ENCODE measurements around the gene ADPRS.

ADPRS gene

DNA sequence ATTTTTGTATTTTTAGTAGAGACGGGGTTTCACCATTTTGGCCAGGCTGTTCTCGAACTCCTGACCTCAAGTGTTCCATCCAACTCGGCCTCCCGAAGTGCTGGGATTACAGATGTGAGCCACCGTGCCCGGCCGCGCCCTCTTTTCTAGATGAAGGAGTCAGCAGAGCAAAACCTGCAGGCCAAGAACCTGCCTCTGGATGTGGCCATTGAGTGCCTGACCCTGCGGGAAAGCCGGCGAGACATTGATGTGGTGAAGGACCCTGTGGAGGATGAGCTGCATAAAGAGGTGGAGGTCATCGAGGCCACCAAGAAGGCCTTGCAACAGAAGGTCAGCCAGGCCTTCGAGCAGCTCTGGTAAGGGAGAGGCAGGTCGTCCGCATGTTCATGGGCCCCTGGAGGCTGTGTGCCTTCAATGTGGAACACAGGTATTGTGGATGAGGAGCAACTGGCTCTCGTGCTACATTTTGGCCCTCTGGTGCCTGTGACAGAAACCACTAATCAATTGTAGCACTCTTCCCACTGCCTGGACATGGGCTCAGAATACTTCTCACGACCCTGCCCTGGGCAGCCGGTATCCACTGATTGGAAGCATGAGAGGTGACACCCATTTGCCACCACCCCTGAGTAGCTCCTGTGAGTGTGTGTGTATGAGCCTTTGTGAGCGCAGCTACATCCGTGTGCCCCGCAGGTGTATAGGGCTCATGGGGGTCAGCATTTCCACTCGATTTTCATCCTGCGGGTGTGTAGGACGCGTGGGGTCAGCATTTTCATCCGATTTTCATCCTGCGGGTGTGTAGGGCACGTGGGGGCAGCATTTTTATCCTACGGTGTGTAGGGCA lies 2.8 kb upstream of the ADPRS start:
- intact Hi-C loops (cut with DNase I): loop anchor here (10.0 kb wide), 1 partner anchor 151 kb away; the partner anchor contains the start of gene AGO3
- peak in 5 of 42 donors; percentile 6 to 37 (median 27) for DNase-seq

DNA sequence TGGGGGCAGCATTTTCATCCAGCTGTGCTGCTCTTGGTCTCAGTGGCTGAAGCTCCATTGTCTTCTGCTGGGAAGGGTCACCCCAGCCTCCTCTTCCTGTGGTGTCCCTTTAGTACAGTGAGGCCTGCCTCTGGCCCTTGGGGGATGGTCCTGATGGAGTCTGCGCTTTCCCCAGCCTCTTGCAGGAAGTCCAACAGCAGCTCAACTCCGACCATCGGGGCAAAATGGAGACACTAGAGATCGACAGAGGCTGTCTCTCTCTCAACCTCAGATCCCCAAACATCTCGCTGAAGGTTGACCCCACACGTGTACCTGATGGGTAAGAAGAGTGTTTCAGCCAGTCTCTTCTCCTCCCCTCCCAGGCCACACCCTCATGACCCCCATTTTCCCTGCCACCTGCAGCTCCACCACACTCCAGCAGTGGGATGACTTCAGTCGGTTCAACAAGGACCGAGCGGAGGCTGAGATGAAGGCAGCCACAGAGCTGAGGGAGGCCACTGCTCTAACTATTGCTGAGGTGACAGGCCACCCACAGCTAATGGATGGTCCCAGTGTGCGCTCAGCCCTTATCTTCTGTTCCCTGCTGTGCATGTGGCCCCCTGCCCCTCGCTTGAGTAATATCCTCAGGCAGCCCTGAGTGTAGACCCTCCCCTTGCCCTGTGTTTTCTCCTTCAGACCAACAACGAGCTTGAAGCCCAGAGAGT lies 2.0 kb upstream of the ADPRS start:
- peak in 7 of 42 donors; percentile 1 to 29 (median 12) for DNase-seq
- intact Hi-C loops (cut with DNase I): loop anchor here (10.0 kb wide), 1 partner anchor 152 kb away; the partner anchor contains the start of gene AGO3

DNA sequence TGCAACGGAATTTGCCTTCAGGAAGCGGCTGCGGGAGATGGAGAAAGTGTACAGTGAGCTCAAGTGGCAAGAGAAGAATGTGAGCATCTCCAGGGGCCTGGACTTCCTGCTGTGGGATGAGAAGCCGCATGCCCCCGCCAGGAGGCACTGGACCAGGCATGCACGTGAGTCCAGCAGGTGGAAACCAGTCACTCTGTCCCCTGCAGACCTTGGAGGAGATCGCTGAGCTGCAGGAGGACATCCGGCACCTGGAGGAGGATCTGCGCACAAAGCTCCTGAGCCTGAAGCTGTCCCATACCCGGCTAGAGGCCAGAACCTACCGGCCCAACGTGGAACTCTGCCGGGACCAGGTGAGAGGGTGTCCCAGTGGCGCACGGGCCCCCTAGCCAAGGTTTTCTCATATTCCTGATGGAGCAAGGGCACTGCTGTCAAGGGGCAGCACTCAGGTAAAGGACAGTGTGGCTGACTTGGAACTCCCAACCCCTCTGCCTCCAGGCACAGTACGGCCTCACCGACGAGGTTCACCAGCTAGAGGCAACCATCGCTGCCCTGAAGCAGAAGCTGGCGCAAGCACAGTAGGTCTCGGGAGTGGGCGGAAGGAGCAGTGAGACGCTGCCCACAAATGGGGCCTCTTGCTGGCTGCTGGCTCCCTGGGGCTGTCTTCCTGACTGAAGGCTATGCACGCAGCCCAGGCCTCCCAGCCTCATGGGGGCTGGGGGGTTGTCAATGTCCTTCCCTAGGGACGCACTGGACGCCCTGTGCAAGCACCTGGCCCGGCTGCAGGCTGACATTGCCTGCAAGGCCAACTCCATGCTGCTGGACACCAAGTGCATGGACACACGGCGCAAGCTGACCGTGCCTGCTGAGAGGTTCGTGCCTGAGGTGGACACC lies 1.2 kb upstream of the ADPRS start:
- DNase-seq: peak in 7 of 42 donors; percentile 1 to 43 (median 20)
- intact Hi-C loops (cut with DNase I): loop anchor here (10.0 kb wide), 1 partner anchor 153 kb away; the partner anchor contains the start of gene AGO3

GRCh38 chr1:36088265-36088576 lies 471 bp upstream of the ADPRS start:
- intact Hi-C loops (cut with DNase I): loop anchor here (10.0 kb wide), 1 partner anchor 153 kb away; the partner anchor contains the start of gene AGO3

DNA sequence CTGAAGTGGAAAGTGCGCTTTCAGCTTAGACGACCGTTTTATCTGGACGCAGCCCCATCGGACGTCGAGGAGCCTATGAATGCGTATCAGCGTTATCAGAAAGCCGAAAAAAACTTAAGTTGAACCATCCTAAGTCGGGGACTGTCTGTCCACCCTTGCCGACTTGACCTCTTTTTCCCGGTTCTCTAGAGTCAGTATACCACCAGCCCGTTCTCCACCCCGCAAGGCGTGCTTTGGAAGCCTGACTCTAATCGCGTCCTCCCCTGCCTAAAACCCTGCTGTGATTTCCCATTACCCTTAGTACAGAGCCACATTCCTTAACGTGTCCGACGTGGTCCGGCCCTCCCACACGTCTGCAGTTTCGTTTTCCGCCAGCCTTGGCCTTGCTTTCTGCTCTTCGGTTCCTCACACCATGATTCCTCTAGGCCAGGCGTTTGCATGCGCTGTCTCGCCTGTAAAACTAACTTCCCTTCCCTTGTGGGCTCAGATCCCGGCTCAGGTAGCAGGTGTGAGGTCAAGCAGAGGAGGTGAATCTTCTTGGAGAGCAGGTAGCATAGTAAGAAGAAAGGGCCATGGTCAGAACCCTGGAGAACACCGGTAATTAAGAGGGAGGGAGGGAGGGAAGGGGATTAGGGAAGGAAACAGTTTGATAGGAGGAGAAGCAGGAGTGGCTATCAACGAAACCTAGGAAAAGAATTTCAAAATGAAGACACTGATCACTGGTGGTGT lies 865 bp downstream of the ADPRS start:
- DNase-seq: peak in 1 of 42 donors; percentile 19
- intact Hi-C loops (cut with DNase I): loop anchor here (10.0 kb wide), 1 partner anchor 155 kb away; the partner anchor contains the start of gene AGO3

More at GRCh38 chr1:36088265-36088576, 471 bp upstream of the ADPRS start:
- no peak for DNase-seq

- intact Hi-C loops (cut with DNase I): no loop called here
- DNase-seq: peak in 1 of 42 donors; percentile 1
These were observed 2.4 kb downstream of the ADPRS start for GRCh38 chr1:36091141-36091540.

- intact Hi-C loops (cut with DNase I): no loop called here
- peak in 2 of 42 donors; percentile 5 to 24 for DNase-seq
These were observed 3.0 kb downstream of the ADPRS start for GRCh38 chr1:36091698-36092097.

DNA sequence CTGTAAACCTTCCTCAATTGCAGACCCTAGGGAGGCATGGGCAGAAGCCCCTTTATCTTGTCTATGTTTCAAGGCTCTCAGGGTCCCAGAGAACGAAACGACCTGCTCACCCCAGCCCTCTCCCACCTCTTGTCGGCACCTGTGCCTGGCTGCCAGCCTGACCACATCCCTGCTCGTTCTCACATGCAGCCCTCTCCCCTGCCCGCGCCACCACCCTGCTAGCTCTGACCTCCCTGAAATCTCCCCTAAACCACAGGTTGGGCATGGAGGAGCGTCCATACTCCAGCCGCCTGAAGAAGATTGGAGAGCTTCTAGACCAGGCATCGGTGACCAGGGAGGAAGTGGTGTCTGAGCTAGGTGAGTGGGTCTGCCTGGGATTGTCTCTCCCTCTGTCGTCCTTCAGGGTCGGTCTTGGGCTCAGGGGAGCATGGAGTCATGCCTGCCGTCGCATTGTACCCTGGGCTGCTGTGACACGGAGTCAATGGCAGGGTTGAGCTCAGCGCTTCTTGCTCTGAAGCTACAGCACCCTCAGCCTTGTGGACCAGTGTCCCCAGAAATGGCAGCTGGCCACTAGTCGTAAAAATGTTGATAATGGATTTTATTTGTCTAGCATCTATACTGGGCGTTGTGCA lies 3.6 kb downstream of the ADPRS start:
- intact Hi-C loops (cut with DNase I): no loop called here
- DNase-seq: peak in 1 of 42 donors; percentile 14

- peak in 1 of 42 donors; percentile 9 for DNase-seq
- intact Hi-C loops (cut with DNase I): no loop called here
These were observed 4.1 kb downstream of the ADPRS start for GRCh38 chr1:36092798-36093185.

DNA sequence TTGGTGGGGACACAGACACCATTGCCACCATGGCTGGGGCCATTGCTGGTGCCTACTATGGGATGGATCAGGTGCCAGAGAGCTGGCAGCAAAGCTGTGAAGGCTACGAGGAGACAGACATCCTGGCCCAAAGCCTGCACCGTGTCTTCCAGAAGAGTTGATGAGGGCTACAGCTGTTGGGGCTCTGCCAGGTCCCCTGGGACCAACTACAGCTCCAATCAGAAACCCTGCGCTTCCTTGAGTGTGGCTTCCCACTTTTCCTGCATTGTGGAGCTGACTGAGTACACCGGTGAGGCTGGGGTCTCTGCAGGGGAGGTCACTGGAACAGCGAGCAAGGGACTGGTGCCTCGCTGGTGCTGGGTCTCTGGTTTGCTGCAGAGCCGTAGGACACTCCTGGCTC lies 4.5 kb downstream of the ADPRS start:
- no peak for DNase-seq
- intact Hi-C loops (cut with DNase I): no loop called here

DNA sequence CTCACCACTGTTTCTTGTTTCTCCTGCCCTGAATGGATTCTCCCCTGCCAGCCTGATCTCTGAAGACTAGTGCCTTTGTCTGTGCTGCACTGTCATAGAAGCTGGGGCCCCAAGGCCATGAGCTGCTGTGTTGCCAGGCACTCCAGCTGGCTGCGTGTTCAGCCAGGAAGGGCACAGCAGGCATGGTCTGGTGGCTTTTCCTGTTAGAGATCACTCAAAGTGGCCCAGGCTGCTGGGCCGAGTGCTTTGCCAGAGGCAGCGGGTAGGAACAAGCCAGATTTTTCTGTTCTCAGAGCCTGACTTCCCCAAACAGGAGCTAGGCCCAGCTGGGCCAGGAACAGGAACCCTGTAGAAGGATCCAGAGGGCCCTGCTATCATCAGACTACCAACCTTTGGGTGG lies 5.2 kb downstream of the ADPRS start:
- peak; percentile 68 to 94 (median 88) for DNase-seq
- intact Hi-C loops (cut with DNase I): no loop called here

GRCh38 chr1:36094621-36095061 lies 5.9 kb downstream of the ADPRS start:
- DNase-seq: no peak
- intact Hi-C loops (cut with DNase I): loop anchor here (5.0 kb wide), 1 partner anchor 38 kb away; no protein-coding TSS in a partner anchor

GRCh38 chr1:36095760-36096405 lies 7.2 kb downstream of the ADPRS start:
- intact Hi-C loops (cut with DNase I): loop anchor here (5.0 kb wide), 1 partner anchor 36 kb away; no protein-coding TSS in a partner anchor

DNA sequence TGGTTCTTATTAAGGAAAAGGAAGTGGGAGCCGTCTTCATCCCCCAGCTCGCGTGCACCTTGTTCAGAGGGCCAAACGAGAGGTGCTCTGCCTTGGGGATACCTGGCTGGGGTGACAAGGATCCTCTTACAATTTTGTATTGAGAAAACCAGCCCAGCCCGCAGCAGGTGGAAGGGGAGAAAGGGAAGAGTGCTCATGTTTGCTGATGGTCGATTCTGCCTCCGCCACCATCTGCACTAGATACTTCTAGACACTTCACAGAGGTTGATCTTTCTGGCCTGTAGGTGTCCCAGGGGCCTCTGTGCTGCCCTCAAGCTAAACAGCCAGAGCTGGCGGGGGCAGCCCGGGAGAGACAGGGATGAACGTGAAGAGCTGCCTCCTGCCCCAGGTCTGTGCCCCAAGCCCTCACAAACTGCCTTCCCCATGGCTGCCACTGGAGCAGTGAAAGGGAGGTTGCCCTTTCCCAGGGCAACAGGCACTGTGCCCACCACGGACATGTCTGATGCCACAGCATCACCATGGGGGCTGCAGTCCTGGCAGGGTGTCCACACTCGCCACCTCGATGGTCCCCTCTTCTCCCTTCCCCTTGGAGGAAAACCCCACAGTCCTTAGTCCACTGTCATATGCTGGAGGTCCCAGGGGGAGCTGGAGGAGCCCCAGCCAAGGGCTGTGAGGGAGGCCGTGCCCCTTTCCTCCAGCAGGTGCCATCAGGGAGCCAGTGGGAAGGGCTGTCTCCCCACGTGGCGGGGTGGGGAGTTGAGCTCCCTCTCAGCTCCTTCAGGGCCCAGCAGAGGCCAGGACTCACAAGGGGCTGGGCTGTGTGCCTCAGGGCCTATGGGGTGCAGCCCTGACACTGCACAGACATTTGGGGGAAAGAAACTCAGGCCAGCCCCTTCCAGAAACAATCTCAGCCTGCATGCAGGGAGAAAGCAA lies 8.1 kb downstream of the ADPRS start:
- no peak for DNase-seq
- intact Hi-C loops (cut with DNase I): loop anchor here (5.0 kb wide), 1 partner anchor 36 kb away; no protein-coding TSS in a partner anchor

More at GRCh38 chr1:36095760-36096405, 7.2 kb downstream of the ADPRS start:
- DNase-seq: peak in 1 of 42 donors; percentile 20

DNA sequence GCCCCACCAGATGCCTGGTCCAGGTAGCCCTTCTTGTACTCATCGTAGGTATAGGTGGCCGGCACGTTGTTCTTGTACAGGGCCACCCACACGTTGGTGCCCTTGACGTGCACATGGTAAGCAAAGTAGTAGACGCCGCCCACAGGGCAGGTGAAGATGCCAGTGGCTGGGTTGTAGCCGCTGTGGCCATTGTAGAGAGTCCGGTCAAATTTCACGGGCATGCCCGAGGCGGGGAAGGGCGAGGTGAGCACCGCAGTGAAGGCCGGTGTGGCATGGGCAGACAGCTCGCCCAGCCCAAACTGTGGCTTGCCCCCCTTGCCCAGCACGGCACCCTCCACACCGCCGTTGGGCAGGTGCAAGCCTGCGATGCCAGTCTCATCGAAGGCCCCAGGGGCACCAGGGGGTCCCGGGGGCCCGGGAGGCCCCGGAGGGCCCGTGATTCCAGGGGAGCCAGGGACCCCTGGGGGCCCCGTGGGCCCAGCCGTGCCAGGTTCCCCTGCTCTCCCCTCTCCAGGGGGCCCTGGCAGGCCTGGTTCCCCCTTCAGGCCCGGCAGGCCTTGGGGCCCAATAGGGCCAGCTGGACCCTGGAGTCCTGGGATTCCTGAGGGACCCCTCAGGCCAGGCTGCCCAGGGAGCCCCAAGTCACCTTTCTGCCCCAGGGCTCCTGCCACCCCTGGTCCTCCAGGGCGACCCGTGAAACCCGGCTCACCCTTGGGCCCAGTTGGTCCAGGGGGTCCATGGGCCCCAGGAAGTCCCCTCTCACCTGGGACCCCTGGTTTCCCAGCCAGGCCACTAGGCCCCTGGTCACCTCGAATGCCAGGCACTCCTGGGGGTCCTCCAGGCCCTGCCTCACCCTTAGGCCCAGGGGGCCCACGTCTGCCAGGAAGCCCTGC lies 9.2 kb downstream of the ADPRS start:
- no peak for DNase-seq
- intact Hi-C loops (cut with DNase I): loop anchor here (5.0 kb wide), 1 partner anchor 34 kb away; no protein-coding TSS in a partner anchor

Measured in head of caudate nucleus (tissue), 42 donors.